ENCODE results near the gene GRID2.

DNA sequence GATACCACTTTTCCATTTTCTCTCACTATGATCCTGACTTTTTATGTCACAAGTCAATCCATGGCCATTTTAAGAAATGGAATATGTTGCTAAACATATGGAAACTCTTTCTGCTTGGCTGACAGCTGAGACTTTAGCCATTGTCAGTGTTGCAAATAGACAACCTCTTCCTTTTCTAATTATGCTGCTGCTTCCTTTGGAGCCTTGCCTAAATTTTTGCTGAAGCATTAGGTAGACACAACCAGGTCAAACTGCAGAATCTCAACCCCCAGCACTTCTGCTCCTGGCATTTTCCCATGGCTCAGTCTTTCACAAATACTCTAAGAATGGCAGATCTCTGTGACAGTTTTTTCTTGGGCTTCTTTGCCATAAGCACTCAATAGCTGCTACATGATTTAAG lies 543.3 kb downstream of the GRID2 start:
- TF ChIP-seq, protein P1, sequence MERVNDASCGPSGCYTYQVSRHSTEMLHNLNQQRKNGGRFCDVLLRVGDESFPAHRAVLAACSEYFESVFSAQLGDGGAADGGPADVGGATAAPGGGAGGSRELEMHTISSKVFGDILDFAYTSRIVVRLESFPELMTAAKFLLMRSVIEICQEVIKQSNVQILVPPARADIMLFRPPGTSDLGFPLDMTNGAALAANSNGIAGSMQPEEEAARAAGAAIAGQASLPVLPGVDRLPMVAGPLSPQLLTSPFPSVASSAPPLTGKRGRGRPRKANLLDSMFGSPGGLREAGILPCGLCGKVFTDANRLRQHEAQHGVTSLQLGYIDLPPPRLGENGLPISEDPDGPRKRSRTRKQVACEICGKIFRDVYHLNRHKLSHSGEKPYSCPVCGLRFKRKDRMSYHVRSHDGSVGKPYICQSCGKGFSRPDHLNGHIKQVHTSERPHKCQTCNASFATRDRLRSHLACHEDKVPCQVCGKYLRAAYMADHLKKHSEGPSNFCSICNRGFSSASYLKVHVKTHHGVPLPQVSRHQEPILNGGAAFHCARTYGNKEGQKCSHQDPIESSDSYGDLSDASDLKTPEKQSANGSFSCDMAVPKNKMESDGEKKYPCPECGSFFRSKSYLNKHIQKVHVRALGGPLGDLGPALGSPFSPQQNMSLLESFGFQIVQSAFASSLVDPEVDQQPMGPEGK (CRISPR knock-in tag; IDR thresholded peaks at IDR 0.05; ENCODE audit: borderline replicate concordance): no peak
- TF ChIP-seq ZNF8 (CRISPR knock-in tag; IDR thresholded peaks at IDR 0.05): no peak
- no peak for TF ChIP-seq TOX (CRISPR knock-in tag; IDR thresholded peaks at IDR 0.05; ENCODE audit: borderline replicate concordance)
- TF ChIP-seq GLIS3 (CRISPR knock-in tag; IDR thresholded peaks at IDR 0.05): no peak
- no peak for TF ChIP-seq ZFP30 (CRISPR knock-in tag; IDR thresholded peaks at IDR 0.05)
- TF ChIP-seq, protein P2, sequence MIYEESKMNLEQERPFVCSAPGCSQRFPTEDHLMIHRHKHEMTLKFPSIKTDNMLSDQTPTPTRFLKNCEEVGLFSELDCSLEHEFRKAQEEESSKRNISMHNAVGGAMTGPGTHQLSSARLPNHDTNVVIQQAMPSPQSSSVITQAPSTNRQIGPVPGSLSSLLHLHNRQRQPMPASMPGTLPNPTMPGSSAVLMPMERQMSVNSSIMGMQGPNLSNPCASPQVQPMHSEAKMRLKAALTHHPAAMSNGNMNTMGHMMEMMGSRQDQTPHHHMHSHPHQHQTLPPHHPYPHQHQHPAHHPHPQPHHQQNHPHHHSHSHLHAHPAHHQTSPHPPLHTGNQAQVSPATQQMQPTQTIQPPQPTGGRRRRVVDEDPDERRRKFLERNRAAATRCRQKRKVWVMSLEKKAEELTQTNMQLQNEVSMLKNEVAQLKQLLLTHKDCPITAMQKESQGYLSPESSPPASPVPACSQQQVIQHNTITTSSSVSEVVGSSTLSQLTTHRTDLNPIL (CRISPR knock-in tag; IDR thresholded peaks at IDR 0.05; ENCODE audit: low read depth): no peak
- no peak for TF ChIP-seq CSDC2 (CRISPR knock-in tag; IDR thresholded peaks at IDR 0.05)
- no peak for TF ChIP-seq ZC3H10 (CRISPR knock-in tag; IDR thresholded peaks at IDR 0.05)
- TF ChIP-seq, protein P3, sequence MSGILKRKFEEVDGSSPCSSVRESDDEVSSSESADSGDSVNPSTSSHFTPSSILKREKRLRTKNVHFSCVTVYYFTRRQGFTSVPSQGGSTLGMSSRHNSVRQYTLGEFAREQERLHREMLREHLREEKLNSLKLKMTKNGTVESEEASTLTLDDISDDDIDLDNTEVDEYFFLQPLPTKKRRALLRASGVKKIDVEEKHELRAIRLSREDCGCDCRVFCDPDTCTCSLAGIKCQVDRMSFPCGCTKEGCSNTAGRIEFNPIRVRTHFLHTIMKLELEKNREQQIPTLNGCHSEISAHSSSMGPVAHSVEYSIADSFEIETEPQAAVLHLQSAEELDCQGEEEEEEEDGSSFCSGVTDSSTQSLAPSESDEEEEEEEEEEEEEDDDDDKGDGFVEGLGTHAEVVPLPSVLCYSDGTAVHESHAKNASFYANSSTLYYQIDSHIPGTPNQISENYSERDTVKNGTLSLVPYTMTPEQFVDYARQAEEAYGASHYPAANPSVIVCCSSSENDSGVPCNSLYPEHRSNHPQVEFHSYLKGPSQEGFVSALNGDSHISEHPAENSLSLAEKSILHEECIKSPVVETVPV (CRISPR knock-in tag; IDR thresholded peaks at IDR 0.05): no peak
- no peak for TF ChIP-seq ARNTL (CRISPR knock-in tag; IDR thresholded peaks at IDR 0.05; ENCODE audit: borderline replicate concordance, low read depth)
- TF ChIP-seq SNAI2 (CRISPR knock-in tag; IDR thresholded peaks at IDR 0.05): no peak
- no peak for TF ChIP-seq RARB (CRISPR knock-in tag; IDR thresholded peaks at IDR 0.05)

Measured in SK-N-SH treated with all-trans-retinoic acid at 6 μM for 48 hours (cell line).